ENCODE results near the gene DCBLD2.

DNA sequence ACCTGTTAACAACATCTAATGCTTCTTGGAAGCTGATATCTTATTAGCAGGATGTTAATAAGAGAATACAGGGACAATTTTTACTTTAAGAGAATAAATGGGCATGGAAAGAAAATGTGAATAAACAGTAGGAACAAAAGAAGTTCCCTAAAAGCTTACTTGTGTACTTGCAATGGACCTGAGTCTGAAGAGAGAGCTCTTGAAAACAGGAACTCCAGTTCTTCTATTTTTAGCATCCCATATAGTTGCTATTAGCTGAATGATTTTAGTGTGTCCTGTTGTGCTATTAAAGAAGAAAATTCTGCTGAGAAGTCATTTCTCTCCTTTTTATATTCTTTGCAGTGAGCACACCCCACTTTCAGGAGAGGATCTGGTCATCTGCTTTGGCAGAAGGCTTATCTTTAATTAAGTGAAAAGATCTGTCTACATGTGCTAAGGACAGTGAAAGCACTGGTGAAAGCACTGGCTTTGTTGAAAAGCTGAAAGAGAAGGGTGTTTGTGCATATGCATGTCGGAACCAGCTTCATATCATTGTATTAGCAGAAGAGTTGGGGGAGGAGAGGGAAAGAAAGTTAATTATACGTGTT lies 139.8 kb downstream of the DCBLD2 start:
- TF ChIP-seq CTCF (IDR thresholded peaks at IDR 0.05; ENCODE audit: poor library complexity) = no peak
- no peak for TF ChIP-seq EZH2 (IDR thresholded peaks at IDR 0.05; ENCODE audit: borderline replicate concordance)

Data from hepatocyte (in vitro differentiated cells).